ENCODE data around the gene ASTN2.

ASTN2 gene

GRCh38 chr9:116488373-116488772 lies 926.5 kb downstream of the ASTN2 start:
- Histone ChIP-seq H3K4me3 (no peak overlapping the region), H3K27ac (no peak overlapping the region), H3K4me2 (no peak overlapping the region), H3K36me3 (peaks cover 0 to 5% (median 0%) of the 10 kb centered on the region in 11 experiments; a peak in 2 of 22 replicates), H4K20me1 (no peaks in the 10 kb centered on the region), H3K9ac (no peak overlapping the region), H3K27me3 (no peaks in the 10 kb centered on the region), H3K4me1 (no peaks in the 10 kb centered on the region), H3K9me3 (replicated peaks in 1 of 11) (no peaks in the 10 kb centered on the region)
- TF ChIP-seq Cebpa-rat (IDR thresholded peaks at IDR 0.05): no peak

GRCh38 chr9:116484492-116485061 lies 930.3 kb downstream of the ASTN2 start:
- no peak overlapping the region for H3K4me2 ChIP-seq
- no peaks in the 10 kb centered on the region for H3K27me3 ChIP-seq
- no peak overlapping the region for H3K4me3 ChIP-seq
- no peaks in the 10 kb centered on the region for H3K9me3 ChIP-seq (replicated peaks in 1 of 11)
- H3K27ac ChIP-seq: no peak overlapping the region
- no peak for TF ChIP-seq Cebpa-rat (IDR thresholded peaks at IDR 0.05)
- peaks cover 0 to 5% (median 0%) of the 10 kb centered on the region in 11 experiments; a peak in 2 of 22 replicates for H3K36me3 ChIP-seq
- H3K4me1 ChIP-seq: no peaks in the 10 kb centered on the region
- H4K20me1 ChIP-seq: no peaks in the 10 kb centered on the region
- no peak overlapping the region for H3K9ac ChIP-seq

GRCh38 chr9:116483622-116484491 lies 931.0 kb downstream of the ASTN2 start:
- no peak overlapping the region for H3K9ac ChIP-seq
- TF ChIP-seq Cebpa-rat (IDR thresholded peaks at IDR 0.05): no peak
- no peaks in the 10 kb centered on the region for H3K27me3 ChIP-seq
- H3K36me3 ChIP-seq: peaks cover 0 to 5% (median 0%) of the 10 kb centered on the region in 11 experiments; a peak in 2 of 22 replicates
- no peaks in the 10 kb centered on the region for H4K20me1 ChIP-seq
- H3K4me1 ChIP-seq: no peaks in the 10 kb centered on the region
- no peaks in the 10 kb centered on the region for H3K9me3 ChIP-seq (replicated peaks in 1 of 11)
- H3K4me2 ChIP-seq: no peak overlapping the region
- H3K4me3 ChIP-seq: no peak overlapping the region
- H3K27ac ChIP-seq: no peak overlapping the region

- H3K9me3 ChIP-seq (replicated peaks in 1 of 11): no peaks in the 10 kb centered on the region
- H3K4me2 ChIP-seq: no peak overlapping the region
- no peaks in the 10 kb centered on the region for H3K4me1 ChIP-seq
- H3K36me3 ChIP-seq: peaks cover 0 to 5% (median 0%) of the 10 kb centered on the region in 11 experiments; a peak in 2 of 22 replicates
- H3K9ac ChIP-seq: no peak overlapping the region
- no peak overlapping the region for H3K27ac ChIP-seq
- no peaks in the 10 kb centered on the region for H4K20me1 ChIP-seq
- no peak for TF ChIP-seq Cebpa-rat (IDR thresholded peaks at IDR 0.05)
- no peaks in the 10 kb centered on the region for H3K27me3 ChIP-seq
- H3K4me3 ChIP-seq: no peak overlapping the region
These were observed 932.1 kb downstream of the ASTN2 start for GRCh38 chr9:116482740-116483139.

- Histone ChIP-seq H3K9me3 (replicated peaks in 1 of 11) (no peaks in the 10 kb centered on the region), H3K4me3 (no peak overlapping the region), H3K27me3 (no peaks in the 10 kb centered on the region), H3K4me2 (no peak overlapping the region), H4K20me1 (no peaks in the 10 kb centered on the region), H3K36me3 (no peaks in the 10 kb centered on the region; a peak in 1 of 22 replicates), H3K4me1 (no peaks in the 10 kb centered on the region), H3K9ac (no peak overlapping the region), H3K27ac (no peak overlapping the region)
- TF ChIP-seq Cebpa-rat (IDR thresholded peaks at IDR 0.05): no peak
These were observed 934.2 kb downstream of the ASTN2 start for GRCh38 chr9:116480700-116481099.

GRCh38 chr9:116479967-116480366 lies 934.9 kb downstream of the ASTN2 start:
- Histone ChIP-seq H3K4me2 (no peak overlapping the region), H4K20me1 (no peaks in the 10 kb centered on the region)

GRCh38 chr9:116479056-116479544 lies 935.8 kb downstream of the ASTN2 start:
- no peak overlapping the region for H3K4me2 ChIP-seq
- no peak for TF ChIP-seq Cebpa-rat (IDR thresholded peaks at IDR 0.05)
- no peak overlapping the region for H3K4me3 ChIP-seq
- no peaks in the 10 kb centered on the region for H3K36me3 ChIP-seq
- H3K9me3 ChIP-seq (replicated peaks in 1 of 11): no peaks in the 10 kb centered on the region
- no peaks in the 10 kb centered on the region for H3K27me3 ChIP-seq
- H3K4me1 ChIP-seq: no peaks in the 10 kb centered on the region
- no peak overlapping the region for H3K9ac ChIP-seq
- no peaks in the 10 kb centered on the region for H4K20me1 ChIP-seq
- no peak overlapping the region for H3K27ac ChIP-seq

More at GRCh38 chr9:116479967-116480366, 934.9 kb downstream of the ASTN2 start:
- no peaks in the 10 kb centered on the region for H3K27me3 ChIP-seq
- H3K4me3 ChIP-seq: no peak overlapping the region
- no peaks in the 10 kb centered on the region for H3K4me1 ChIP-seq
- no peak overlapping the region for H3K9ac ChIP-seq
- no peaks in the 10 kb centered on the region for H3K36me3 ChIP-seq
- no peak for TF ChIP-seq Cebpa-rat (IDR thresholded peaks at IDR 0.05)
- no peak overlapping the region for H3K27ac ChIP-seq
- no peaks in the 10 kb centered on the region for H3K9me3 ChIP-seq (replicated peaks in 1 of 11)

GRCh38 chr9:116477584-116478141 lies 937.2 kb downstream of the ASTN2 start:
- no peak for TF ChIP-seq Cebpa-rat (IDR thresholded peaks at IDR 0.05)
- Histone ChIP-seq H4K20me1 (no peaks in the 10 kb centered on the region), H3K27me3 (no peaks in the 10 kb centered on the region), H3K9ac (no peak overlapping the region), H3K4me3 (no peak overlapping the region), H3K36me3 (no peaks in the 10 kb centered on the region), H3K27ac (no peak overlapping the region), H3K9me3 (replicated peaks in 1 of 11) (no peaks in the 10 kb centered on the region), H3K4me1 (no peaks in the 10 kb centered on the region), H3K4me2 (no peak overlapping the region)

- no peaks in the 10 kb centered on the region for H4K20me1 ChIP-seq
- H3K27me3 ChIP-seq: no peaks in the 10 kb centered on the region
- H3K4me1 ChIP-seq: no peaks in the 10 kb centered on the region
- no peak overlapping the region for H3K4me2 ChIP-seq
- H3K9ac ChIP-seq: no peak overlapping the region
- no peak overlapping the region for H3K4me3 ChIP-seq
- H3K36me3 ChIP-seq: no peaks in the 10 kb centered on the region
- no peak overlapping the region for H3K27ac ChIP-seq
- no peak for TF ChIP-seq Cebpa-rat (IDR thresholded peaks at IDR 0.05)
- H3K9me3 ChIP-seq (replicated peaks in 1 of 11): no peaks in the 10 kb centered on the region
These were observed 937.9 kb downstream of the ASTN2 start for GRCh38 chr9:116476935-116477381.

Data from BLaER1 treated with 17β-estradiol and CSF1 and Interleukin-3, amounts not matched to agents 10 nM and 100 nM (cell line).